Measurements from ENCODE around the gene CCDC8.
"Not testable (repeated sequence)": the region's sequence is repeated elsewhere in the genome, so short reads cannot be mapped to it uniquely, and the experiment has no call there.

CCDC8 gene

DNA sequence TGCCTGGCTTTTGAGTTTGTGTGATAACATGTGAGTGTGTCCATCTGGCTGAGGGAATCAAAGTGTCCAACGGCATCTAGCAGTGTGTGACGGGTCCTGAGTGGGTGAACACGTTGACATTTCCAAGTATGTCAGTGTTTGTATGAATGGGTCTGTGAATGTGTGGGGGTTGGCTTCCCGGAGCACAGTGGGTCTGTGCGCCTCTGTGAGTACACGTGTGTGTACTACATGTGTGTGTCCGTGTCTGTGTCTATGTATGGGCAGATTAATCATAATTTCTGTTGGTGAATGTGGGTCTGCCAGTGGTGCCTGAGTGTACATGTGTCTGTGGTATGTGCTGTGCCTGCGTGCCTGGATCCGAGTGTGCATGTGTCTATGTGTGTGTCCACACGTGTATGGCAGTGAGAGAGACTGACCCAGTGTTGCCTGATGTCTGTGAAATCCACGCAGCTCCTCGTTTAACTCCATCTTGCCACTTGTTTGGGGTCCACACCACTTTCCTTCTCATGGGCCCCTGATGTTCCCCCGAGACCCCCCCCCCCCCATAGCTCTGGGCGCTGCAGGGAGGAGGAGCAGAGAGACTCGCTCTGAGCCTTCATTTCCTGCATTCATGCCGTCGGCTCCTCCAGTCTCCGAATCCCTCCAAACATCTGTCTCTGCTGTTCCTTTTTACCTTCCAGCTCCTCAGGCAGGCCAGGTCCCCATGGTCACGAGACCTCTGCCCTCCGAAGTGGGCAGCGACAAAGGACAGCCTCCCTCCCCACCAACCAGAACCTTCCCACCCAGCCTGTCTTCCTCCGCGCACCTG is 5.3 kb downstream of the CCDC8 start:
- DNase-seq (ENCODE audit: low read depth) = no peak
- peak overlapping the region; percentile 31 for H3K4me3 ChIP-seq (ENCODE audit: low read depth, low read length)

DNA sequence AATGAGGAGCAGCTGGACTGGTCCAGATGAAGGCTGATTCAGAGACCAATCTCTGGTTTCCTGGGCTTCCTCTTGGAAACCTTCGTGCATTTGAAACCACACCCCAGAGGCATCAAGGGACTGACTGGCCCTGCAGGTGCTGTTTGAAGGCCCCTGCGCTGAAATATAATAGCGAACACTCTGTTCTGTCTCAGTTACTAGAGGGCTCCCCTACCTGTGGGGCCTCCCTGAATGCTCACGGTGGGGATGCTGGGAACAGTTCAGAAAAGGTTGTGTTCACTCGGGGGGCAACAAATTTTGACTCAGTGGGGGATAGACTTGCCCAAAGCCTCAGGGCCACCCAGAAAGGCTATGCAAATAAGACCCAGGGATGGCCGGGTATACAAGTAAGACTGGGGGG is 6.4 kb downstream of the CCDC8 start:
- H3K4me3 ChIP-seq (ENCODE audit: low read depth, low read length) = no peak overlapping the region
- no peak for DNase-seq (ENCODE audit: low read depth)

DNA sequence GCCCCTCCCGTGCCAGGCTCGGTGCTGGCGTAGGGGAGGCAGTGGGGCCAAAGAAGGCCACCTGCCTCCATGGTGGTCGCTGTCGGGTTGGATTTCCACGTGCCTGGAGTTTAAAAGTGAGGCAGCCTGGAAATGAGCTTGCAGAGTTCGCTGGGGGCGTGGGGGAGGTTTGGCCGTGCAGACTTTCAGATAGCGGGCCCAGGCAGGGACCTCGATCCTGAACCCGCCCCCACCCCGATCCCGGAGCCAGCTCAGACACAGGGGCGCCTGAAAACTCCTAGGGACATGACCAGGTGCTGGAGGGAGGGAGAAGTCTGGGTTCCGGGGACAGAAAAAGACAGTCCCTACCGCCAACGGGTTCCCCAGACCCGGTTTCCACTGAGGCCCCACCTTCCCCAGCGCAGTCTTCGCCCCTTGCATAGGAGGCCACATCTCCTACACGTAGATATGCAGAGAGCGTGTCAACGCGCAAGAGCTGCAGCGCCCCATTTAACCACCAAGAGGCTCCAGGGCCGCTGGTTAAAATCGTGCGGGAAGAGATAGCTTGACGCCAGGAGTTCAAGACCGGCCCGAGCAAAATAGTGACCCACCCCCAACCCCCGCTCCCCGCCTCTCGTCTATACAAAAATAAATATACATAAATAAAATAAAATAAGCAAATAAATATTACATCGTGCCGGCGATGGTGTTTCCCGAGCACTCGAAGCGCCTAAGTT is 8.5 kb downstream of the CCDC8 start:
- no peak for DNase-seq (ENCODE audit: low read depth)

DNA sequence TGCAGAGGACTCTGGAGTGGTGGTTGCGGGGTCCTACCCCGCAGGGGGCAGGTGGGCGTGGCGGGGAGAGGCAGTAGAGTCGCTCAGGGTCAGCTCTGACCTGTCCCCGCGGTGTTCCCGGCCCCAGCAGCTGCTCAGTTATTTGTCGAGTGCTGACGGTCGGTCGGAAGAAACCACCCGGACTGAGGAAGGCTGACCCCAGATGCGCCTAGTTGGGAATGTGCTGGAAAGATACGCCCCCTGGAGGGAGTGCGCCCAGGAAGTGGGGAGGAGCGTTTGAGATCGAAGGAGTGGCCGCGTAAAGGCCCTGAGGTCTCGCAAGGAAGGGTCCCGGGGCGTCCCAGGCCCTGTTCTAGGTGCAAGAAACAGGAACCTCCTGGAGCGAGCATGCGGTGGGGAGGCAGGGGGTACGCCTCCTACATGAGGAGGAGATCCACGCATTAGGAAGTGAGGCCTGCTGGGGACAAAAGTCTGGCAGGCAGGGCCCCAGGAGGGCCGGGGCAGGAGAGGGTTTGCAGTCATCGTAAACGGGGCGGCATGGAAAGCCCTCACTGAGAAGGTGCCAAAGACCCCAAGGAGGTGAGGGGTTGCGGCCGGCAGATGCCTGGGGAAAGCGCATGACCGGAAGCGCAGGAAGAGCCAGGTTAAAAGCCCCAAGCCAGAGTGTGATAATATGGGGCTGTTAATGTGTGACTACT is 9.2 kb downstream of the CCDC8 start:
- peak overlapping the region; percentile 32 for H3K4me3 ChIP-seq (ENCODE audit: low read depth, low read length)
- no peak for DNase-seq (ENCODE audit: low read depth)

More for the DNA sequence above, 8.5 kb downstream of the CCDC8 start:
- peak overlapping the region; percentile 32 for H3K4me3 ChIP-seq (ENCODE audit: low read depth, low read length)

DNA sequence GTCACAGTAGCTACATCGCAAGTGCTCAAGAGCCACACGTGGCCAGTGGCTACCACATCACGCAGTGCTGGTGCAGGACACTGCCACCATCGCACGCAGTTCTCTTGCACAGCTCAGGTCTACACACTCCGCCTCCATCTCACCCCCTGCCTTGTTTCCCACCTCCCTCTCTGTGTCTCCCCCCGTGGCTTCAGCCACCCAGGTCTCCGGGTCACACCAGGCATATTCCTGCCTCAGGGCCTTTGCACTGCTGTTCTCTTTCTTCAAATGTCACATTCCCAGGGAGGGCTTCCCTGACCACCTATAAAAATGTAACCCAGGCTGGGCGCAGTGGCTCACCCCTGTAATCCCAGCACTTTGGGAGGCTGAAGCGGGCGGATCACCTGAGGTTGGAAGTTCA is 10.6 kb downstream of the CCDC8 start:
- no peak overlapping the region for H3K4me3 ChIP-seq (ENCODE audit: low read depth, low read length)
- no peak for DNase-seq (ENCODE audit: low read depth)

DNA sequence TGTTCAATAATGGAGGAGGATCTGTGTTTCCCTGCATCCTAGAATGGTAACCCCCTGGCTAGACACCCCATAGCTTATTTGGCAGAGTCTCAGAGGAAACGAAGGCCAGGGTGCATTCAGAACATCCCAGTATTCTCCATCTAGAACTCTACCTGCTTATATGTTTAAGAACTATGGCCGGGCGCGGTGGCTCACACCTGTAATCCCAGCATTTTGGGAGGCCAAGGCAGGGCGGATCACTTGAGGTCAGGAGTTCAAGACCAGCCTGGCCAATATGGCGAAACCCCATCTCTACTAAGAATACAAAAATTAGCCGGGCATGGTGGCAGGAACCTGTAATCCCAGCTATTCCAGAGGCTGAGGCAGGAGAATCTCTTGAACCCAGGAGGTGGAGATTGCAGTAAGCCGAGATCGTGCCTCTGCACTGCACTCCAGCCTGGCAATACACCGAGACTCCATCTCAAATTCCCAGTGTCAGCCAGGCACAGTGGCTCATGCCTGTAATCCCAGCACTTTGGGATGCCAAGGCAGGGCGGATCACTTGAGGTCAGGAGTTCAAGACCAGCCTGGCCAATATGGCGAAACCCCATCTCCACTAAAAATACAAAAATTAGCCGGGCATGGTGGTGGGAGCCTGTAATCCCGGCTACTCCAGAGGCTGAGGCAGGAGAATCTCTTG is 15.4 kb downstream of the CCDC8 start:
- DNase-seq (ENCODE audit: low read depth); H3K4me3 ChIP-seq (ENCODE audit: low read depth, low read length): not testable (repeated sequence)

DNA sequence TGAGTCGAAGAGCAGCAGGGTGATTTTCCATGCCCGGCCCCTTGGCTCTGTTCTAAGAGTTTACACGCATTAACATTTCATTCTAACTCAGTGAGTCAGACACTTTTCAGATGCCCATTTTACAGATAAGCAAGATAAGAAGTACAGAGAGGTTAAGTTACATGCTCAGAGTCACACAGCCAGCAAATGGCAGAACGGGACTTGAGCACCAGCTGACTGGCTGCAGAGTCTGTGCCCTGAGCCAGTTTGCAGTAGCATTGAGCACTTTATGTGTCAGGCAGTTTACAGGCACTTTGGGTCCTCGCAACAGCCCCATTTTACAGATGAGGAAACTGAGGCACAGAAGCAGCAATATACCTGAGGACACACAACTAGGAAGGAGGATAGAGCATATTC is 19.0 kb downstream of the CCDC8 start:
- DNase-seq (ENCODE audit: low read depth) = no peak
- H3K4me3 ChIP-seq (ENCODE audit: low read depth, low read length) = no peak overlapping the region

DNA sequence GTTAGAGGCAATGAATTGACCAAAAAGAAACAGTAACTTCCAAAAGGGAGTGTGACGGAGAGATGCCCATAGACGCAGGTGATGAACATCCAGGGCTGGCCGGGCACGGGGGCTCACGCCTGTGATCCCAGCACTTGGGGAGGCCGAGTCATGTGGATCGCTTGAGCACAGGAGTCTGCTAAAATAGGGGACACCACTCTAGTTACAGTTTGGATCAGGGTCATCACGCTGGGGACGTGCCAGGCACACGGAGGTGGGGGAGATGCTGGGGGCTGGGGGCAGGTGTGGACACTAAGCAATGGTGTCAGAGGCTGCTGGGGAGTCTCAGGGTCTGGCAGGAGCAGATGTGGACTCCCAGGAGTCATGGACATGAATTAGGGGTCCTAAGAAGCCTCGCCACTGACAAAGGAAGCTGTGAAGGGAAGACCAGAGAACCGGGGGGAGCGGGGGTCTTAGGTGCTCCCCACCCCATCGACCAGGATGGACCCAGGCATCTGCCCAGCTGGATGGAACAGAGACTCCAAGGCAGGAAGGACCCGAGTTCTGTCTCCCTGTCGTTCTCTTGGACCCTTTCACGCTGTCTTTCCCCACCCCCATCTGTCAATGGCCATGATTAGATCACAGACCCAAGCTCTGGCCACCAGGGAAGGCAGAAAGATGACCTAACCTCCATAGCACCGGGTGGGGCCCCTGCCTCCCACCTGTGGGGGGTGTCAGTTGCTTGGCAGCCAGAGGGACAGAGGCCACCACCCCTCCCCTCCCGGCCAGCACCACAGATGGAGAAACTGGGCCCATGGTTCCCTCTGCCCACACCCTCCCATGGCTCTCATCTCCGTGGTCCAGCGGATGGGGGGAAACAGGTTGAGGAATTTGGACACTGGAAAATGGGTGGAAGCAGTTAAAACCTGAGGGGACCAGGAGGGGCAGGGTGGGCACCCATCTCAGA is 19.6 kb downstream of the CCDC8 start:
- DNase-seq (ENCODE audit: low read depth) = no peak
- H3K4me3 ChIP-seq (ENCODE audit: low read depth, low read length) = no peak overlapping the region

DNA sequence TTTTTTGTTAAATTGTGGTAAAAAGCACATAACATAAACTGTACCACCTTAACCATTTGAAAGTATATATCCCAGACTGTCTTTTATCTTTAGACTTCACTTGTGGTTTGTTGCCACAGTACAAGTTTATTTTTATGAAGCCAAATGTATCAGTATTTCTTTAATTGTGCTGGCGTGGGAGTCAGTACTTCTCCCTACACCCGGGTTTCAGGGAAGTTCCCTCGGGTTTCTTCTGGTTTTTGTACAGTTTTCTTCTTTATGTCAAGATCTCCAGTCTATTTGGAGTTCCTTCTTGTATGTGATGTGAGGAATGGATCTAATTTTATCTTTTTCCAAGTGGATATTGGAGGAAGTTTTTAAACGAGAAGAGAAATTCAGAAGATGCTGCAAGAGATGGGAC is 20.5 kb downstream of the CCDC8 start:
- no peak for DNase-seq (ENCODE audit: low read depth)
- H3K4me3 ChIP-seq (ENCODE audit: low read depth, low read length) = no peak overlapping the region

DNA sequence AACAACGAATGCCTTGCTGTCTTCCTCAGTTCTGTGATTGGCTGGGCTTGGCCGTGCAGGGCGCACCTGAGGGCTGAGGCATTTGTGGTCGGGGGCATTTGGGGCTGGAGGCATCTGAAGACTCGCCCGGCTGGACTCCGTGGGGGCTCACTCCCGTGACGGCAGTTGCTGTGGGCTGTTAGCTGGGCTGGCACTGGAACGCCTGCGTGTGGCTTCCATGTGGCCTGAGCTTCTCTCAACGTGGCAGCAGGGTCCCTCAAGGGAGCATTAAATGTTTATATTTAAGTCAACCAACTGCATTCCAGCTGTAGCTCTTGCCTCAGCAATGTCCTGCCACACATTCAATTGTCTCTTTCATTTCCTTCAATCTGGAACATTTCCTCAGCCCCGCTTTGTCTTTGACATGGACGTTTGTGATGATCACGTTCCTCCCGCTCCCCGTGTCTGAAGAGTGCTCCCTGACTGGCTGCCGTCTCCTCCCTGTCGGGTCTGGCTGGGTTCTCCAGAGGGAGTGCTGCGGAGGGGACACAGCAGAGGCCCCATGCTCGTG is 21.0 kb downstream of the CCDC8 start:
- DNase-seq (ENCODE audit: low read depth) = peak; percentile 79
- H3K4me3 ChIP-seq (ENCODE audit: low read depth, low read length) = no peak overlapping the region

DNA sequence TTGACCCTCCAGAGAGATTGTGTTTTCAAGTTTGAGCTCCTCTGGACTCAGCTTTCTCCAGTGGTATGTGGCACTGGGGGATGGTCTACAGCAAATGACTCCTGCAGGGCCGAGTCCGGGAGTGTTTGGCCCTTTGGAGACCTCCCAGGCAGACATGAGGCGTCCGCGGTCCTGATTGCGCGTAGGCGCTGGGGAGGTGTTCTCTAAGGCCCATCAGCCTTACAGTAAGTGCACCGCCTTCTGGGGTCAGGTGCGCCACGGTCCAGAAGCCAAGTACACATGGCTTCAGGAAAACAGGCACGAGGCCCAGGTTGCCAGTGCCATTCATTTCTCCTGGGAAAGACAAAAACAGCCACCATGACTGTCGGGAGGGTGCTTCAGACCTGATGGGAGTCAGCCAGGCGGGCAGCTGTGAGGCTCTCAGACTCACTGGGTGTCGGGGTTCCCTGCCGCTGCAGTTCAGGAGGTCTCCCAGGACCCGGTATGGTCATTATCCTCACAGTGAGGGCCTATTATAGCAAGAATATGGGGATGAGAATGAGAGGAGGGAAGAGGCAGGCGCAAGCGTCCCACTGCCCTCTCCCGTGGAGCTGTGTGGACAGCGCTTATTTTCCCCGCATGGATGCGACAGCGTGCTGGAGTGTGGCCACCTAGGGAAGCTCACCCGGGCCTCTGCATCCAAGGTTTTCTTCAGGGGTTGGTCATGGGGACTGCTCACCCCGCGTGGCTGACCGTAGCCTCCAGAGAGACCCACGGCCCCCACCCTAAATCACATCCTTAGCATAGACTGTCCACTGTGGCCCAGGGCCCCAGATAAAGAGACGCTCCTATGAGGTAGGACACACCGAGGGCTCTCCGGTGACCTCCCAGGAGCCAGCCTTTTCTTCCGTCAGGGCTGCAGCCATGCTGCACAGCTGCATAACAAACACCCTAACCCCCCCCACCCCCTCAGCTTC is 21.8 kb downstream of the CCDC8 start:
- no peak for DNase-seq (ENCODE audit: low read depth)
- H3K4me3 ChIP-seq (ENCODE audit: low read depth, low read length) = no peak overlapping the region

DNA sequence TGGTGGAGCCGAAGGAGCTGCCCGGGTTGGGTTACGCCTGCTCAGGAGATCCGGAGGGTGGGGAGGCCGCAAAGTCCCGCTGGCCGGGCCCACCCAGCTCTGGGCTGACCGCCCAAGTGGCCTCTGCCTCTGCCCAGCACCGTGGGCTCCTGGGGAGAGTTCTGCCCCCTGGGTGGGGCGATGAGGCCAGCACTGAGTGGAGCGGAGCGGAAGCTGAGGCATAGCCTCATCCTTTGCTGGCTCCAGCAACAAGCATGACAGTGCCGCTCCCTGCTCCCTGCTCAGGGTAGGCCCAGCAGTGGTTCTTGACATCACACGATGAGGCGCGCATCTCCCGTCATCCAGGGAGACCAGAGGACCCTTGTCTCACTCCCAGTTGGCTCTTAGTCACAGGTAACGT is 22.5 kb downstream of the CCDC8 start:
- DNase-seq (ENCODE audit: low read depth) = no peak
- no peak overlapping the region for H3K4me3 ChIP-seq (ENCODE audit: low read depth, low read length)

DNA sequence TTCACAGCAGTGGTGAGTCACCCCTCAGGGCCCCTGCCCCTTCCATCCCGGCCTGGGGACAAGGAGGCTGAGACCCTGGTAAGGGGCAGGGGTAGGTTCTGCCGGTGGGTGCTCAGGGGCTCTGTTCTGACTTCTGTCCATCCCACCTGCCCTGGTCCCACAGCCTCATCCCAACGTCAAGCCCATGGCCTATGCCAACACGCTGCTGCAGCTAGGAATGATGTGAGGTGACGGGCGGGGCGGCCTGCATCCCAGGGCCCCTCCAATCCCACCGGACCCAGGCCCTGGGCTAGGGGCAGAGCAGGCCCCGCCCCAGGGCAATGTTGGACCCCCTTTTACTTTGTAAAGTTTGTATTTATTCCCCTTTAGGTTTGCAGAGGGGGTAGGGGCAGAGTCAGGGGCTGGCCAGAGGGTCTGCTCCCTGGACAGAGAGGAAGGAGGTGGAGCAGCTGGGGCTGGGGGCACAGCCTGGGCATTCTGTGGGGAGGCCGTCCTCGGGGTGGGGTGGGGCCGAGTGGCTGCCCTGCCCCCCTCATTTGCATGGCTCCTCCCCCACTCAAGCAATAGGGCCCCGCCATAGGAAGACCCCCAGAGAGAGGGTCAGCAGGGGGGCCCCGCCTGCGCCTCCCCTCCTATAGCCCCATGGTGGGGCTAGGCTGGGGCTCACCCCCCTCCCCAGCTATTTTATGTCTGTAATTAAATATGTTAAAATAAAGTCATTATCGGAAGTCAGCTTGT is 23.1 kb downstream of the CCDC8 start:
- H3K4me3 ChIP-seq (ENCODE audit: low read depth, low read length) = no peak overlapping the region
- no peak for DNase-seq (ENCODE audit: low read depth)

DNA sequence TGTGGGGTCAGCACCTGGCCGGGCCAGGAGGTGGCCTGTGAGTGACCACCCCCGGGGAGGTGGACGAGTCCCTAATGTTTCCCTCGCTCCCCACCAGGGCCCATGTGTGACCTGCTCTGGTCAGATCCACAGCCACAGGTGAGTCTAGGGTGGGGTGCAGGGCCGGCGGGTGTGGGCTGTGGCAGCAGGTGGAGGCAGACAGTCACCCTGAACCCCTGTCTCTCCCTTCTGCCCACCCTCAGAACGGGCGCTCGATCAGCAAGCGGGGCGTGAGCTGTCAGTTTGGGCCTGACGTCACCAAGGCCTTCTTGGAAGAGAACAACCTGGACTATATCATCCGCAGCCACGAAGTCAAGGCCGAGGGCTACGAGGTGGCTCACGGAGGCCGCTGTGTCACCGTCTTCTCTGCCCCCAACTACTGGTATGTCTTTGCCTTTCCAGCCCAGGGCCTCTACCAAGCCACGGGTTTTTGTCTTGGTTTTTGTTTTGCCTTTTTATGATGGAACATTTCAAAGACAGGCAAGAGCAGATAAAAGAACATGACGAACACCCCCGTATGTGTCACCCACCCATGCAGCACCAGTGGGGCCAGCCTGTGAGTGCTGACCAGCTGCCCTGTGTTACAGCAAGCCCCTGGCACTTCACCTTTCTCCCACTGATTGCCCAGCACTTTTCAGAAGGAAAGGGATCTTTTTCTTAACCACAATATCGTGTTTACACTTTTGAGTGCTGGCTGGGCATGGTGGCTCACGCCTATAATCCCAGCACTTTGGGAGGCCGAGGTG is 24.9 kb downstream of the CCDC8 start:
- DNase-seq (ENCODE audit: low read depth) = no peak
- no peak overlapping the region for H3K4me3 ChIP-seq (ENCODE audit: low read depth, low read length)

DNA sequence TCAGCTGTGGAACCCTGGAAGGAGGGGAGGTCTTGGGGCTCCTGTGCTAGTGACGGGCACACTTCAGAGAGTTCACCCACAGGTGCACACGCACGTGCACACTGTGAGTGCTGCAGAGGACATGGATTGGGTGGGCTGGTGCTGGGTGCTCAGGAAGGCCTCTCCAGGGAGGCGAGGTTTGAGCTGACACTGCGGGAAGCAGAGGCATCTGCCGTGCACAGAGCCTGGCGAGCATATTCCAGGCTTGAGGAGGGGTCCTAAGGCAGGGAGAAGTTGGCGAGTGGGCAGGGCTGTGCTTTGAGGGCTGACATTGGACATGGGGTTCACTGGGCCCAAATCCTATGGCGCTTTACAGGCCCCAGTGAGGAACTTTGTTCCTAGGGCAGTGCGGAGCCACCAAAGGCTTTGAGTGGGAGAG is 25.6 kb downstream of the CCDC8 start:
- DNase-seq (ENCODE audit: low read depth) = no peak
- H3K4me3 ChIP-seq (ENCODE audit: low read depth, low read length) = no peak overlapping the region

Data from skeletal muscle cell (primary cell).